Loucy (cell line): ENCODE results near the gene ZNF830.

Experiments
- H2AFZ ChIP-seq: fragments of 200-600 bp; sonication (generic); 2 replicates; pipeline ENCODE4 v1.6.0; 2016; ENCODE audit warnings: antibody characterized with exemption, mild to moderate bottlenecking, low read length, moderate library complexity
- H3F3A ChIP-seq: fragments of 200-600 bp; 2 replicates; pipeline ENCODE4 v1.6.0; 2016; ENCODE audit warnings: antibody characterized with exemption, low read depth, mild to moderate bottlenecking
- H3K27me3 ChIP-seq: fragments of 200-600 bp; sonication (generic); 2 replicates; pipeline ENCODE4 v1.6.1; 2014; ENCODE audit warnings: low read length, mild to moderate bottlenecking; ENCODE audit not compliant: insufficient read depth, poor library complexity, severe bottlenecking
- H3K36me3 ChIP-seq: fragments of 200-600 bp; sonication (generic); 2 replicates; pipeline ENCODE4 v1.6.1; 2016; ENCODE audit warnings: low read length; ENCODE audit not compliant: insufficient read depth
- H3K4me1 ChIP-seq: fragments of 200-600 bp; sonication (generic); 2 replicates; pipeline ENCODE4 v1.5.1; 2014; ENCODE audit warnings: low read length, mild to moderate bottlenecking; ENCODE audit not compliant: insufficient read depth, poor library complexity, severe bottlenecking
- H3K4me2 ChIP-seq: fragments of 200-600 bp; sonication (generic); 2 replicates; pipeline ENCODE4 v1.6.0; 2014; ENCODE audit warnings: antibody characterized with exemption, low read length, low read depth, mild to moderate bottlenecking; ENCODE audit not compliant: poor library complexity, severe bottlenecking
- H3K4me3 ChIP-seq: fragments of 200-600 bp; sonication (generic); 2 replicates; pipeline ENCODE4 v1.5.1; 2014; ENCODE audit warnings: low read length, mild to moderate bottlenecking, mixed read lengths; ENCODE audit not compliant: poor library complexity, severe bottlenecking
- H3K79me2 ChIP-seq: fragments of 200-600 bp; sonication (generic); 2 replicates; pipeline ENCODE4 v1.6.1; 2014; ENCODE audit warnings: low read length; ENCODE audit not compliant: insufficient read depth
- H3K9ac ChIP-seq: fragments of 200-600 bp; sonication (generic); 2 replicates; pipeline ENCODE4 v1.6.0; 2014; ENCODE audit warnings: mild to moderate bottlenecking, low read depth, low read length, moderate library complexity; ENCODE audit not compliant: poor library complexity, severe bottlenecking
- H3K9me2 ChIP-seq: fragments of 200-600 bp; sonication (generic); replicated peaks from 2 replicates; pipeline ENCODE4 v1.6.1; 2016; ENCODE audit warnings: low read depth, low read length, mixed read lengths
- H3K9me3 ChIP-seq: fragments of 200-600 bp; sonication (generic); 2 replicates; pipeline ENCODE4 v1.6.1; 2014; ENCODE audit warnings: mild to moderate bottlenecking, antibody characterized with exemption, low read length, low read depth; ENCODE audit not compliant: insufficient read depth
- H4K20me1 ChIP-seq: fragments of 200-600 bp; sonication (generic); 2 replicates; pipeline ENCODE4 v1.6.0; 2014; ENCODE audit warnings: antibody characterized with exemption, low read length, mild to moderate bottlenecking; ENCODE audit not compliant: insufficient read depth, poor library complexity, severe bottlenecking
- EZH2phosphoT487 ChIP-seq: fragments of 200-600 bp; IDR thresholded peaks from 2 replicates; pipeline ENCODE4 v1.6.1; 2018; ENCODE audit warnings: antibody characterized with exemption, mild to moderate bottlenecking, moderate library complexity, borderline replicate concordance
- TF ChIP-seq, protein P1 (sequence below): fragments of 200-600 bp; sonication (generic); conservative IDR thresholded peaks from 2 replicates; pipeline ENCODE4 v1.5.1; 2014; ENCODE audit warnings: mild to moderate bottlenecking, antibody characterized with exemption, low read length

ZNF830 gene

GRCh38 chr17:34996422-34997285 lies 35.3 kb downstream of the ZNF830 start:
- no peaks in the 10 kb centered on the region for H4K20me1 ChIP-seq
- no peak overlapping the region for H2AFZ ChIP-seq
- H3K9me2 ChIP-seq: no peaks in the 10 kb centered on the region
- no peaks in the 10 kb centered on the region for H3K79me2 ChIP-seq
- no peak for TF ChIP-seq EZH2phosphoT487
- TF ChIP-seq, protein P1, sequence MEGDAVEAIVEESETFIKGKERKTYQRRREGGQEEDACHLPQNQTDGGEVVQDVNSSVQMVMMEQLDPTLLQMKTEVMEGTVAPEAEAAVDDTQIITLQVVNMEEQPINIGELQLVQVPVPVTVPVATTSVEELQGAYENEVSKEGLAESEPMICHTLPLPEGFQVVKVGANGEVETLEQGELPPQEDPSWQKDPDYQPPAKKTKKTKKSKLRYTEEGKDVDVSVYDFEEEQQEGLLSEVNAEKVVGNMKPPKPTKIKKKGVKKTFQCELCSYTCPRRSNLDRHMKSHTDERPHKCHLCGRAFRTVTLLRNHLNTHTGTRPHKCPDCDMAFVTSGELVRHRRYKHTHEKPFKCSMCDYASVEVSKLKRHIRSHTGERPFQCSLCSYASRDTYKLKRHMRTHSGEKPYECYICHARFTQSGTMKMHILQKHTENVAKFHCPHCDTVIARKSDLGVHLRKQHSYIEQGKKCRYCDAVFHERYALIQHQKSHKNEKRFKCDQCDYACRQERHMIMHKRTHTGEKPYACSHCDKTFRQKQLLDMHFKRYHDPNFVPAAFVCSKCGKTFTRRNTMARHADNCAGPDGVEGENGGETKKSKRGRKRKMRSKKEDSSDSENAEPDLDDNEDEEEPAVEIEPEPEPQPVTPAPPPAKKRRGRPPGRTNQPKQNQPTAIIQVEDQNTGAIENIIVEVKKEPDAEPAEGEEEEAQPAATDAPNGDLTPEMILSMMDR: no peak
- no peak overlapping the region for H3K4me3 ChIP-seq
- no peak overlapping the region for H3K4me2 ChIP-seq
- H3K27me3 ChIP-seq: no peaks in the 10 kb centered on the region
- H3K9ac ChIP-seq: no peak overlapping the region
- peaks cover 6% of the 10 kb centered on the region for H3K4me1 ChIP-seq
- peaks cover 91% of the 10 kb centered on the region; the same call in 1 of the 2 replicates for H3K36me3 ChIP-seq
- no peaks in the 10 kb centered on the region for H3K9me3 ChIP-seq
- no peaks in the 10 kb centered on the region for H3F3A ChIP-seq

DNA sequence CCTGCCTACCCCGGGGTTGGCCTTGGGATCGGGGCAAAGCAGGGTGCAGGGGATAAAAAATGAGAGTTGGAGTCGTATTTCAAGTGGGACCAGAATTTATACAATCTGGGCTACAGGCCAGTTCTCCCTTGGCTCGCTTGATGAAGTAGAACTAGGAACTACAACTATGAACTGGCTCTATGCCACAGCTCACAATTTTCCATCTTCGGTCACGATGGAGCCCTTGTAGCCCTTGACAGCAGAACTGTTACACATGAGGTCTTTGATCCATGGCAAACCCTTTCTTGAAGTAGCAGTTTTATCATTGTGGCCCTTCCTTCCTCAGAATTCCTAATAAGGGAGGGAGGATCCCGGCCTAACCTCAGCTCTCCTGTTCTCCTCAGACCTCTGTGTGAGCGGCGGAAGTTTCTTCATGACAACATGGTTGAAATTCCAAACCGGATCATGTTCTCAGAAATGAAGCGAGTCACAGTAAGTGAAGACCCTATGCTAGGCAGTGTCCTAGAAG lies 36.1 kb downstream of the ZNF830 start:
- Histone ChIP-seq H3K36me3 (peaks cover 91% of the 10 kb centered on the region; the same call in 1 of the 2 replicates), H3K9ac (no peak overlapping the region), H3F3A (no peaks in the 10 kb centered on the region), H3K4me1 (peaks cover 6% of the 10 kb centered on the region), H3K9me3 (no peaks in the 10 kb centered on the region), H3K27me3 (no peaks in the 10 kb centered on the region), H3K4me2 (no peak overlapping the region), H3K4me3 (no peak overlapping the region), H3K9me2 (no peaks in the 10 kb centered on the region), H2AFZ (no peak overlapping the region), H3K79me2 (no peaks in the 10 kb centered on the region), H4K20me1 (no peaks in the 10 kb centered on the region)
- no peak for TF ChIP-seq EZH2phosphoT487
- TF ChIP-seq, protein P1: no peak

DNA sequence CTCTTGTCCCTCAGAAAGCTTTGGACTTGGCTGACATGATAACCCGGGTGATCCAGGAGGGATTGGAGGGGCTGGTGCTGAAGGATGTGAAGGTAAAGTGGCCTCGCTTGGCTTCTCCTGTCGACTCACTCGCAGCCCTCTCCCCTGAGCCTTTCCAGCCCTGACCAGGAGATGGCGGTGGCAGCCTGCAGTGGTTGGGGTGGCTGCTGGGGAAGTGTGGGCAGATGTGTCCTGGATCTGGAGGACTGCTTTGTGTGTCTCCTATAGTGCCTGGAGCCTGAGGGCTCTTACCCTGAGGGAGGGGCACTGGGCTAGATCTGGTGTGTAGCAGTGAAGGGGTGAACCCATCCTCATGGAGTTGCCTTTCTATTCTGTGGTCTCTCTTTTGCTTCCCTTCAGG lies 36.9 kb downstream of the ZNF830 start:
- Histone ChIP-seq H3K9me2 (no peaks in the 10 kb centered on the region), H3F3A (no peaks in the 10 kb centered on the region), H3K27me3 (no peaks in the 10 kb centered on the region), H4K20me1 (no peaks in the 10 kb centered on the region), H3K4me1 (peaks cover 2% of the 10 kb centered on the region), H2AFZ (no peak overlapping the region), H3K4me2 (no peak overlapping the region), H3K4me3 (no peak overlapping the region), H3K79me2 (no peaks in the 10 kb centered on the region), H3K9me3 (no peaks in the 10 kb centered on the region), H3K36me3 (peaks cover 90% of the 10 kb centered on the region; the same call in 1 of the 2 replicates), H3K9ac (no peak overlapping the region)
- no peak for TF ChIP-seq EZH2phosphoT487
- TF ChIP-seq, protein P1: peak; percentile 88
